GM23338 (cell line): ENCODE measurements around the gene SLC39A5.

Experiments used
- CTCF ChIP-seq, 2 experiments: fragments of 200-600 bp in 1 of 2; sonication (generic) in 1 of 2; conservative IDR thresholded peaks; 2 replicates each; pipeline versions ENCODE4 v1.5.1 to v1.6.1; 2016 to 2017; ENCODE audit warnings: antibody characterized with exemption in 2 of 2, low read depth in 2 of 2, mild to moderate bottlenecking in 2 of 2, moderate library complexity in 1 of 2
- EZH2 ChIP-seq: fragments of 200-600 bp; sonication (generic); IDR thresholded peaks from one replicate; pipeline ENCODE4 v1.8.0; 2017; ENCODE audit warnings: antibody characterized with exemption, mild to moderate bottlenecking, low read depth; ENCODE audit not compliant: unreplicated experiment
- EZH2phosphoT487 ChIP-seq: fragments of 200-600 bp; sonication (generic); IDR thresholded peaks from one replicate; pipeline ENCODE4 v1.8.1; 2018; ENCODE audit warnings: antibody characterized with exemption; ENCODE audit not compliant: unreplicated experiment
- JUNB ChIP-seq: IDR thresholded peaks from one replicate; pipeline ENCODE4 v1.6.1; 2016; ENCODE audit warnings: antibody characterized with exemption; ENCODE audit not compliant: unreplicated experiment
- NANOG ChIP-seq: IDR thresholded peaks from 2 replicates; pipeline ENCODE4 v1.6.1; 2016; ENCODE audit warnings: antibody characterized with exemption, borderline replicate concordance
- POLR2AphosphoS5 ChIP-seq: IDR thresholded peaks from 2 replicates; pipeline ENCODE4 v1.6.1; 2016; ENCODE audit warnings: antibody characterized with exemption, low read depth
- STAT1 ChIP-seq: IDR thresholded peaks from one replicate; pipeline ENCODE4 v1.6.1; 2016; ENCODE audit warnings: antibody characterized with exemption; ENCODE audit not compliant: unreplicated experiment
- TF ChIP-seq, protein P1 (sequence below): IDR thresholded peaks from one replicate; pipeline ENCODE4 v1.6.1; 2018; ENCODE audit warnings: antibody characterized with exemption; ENCODE audit not compliant: unreplicated experiment

DNA sequence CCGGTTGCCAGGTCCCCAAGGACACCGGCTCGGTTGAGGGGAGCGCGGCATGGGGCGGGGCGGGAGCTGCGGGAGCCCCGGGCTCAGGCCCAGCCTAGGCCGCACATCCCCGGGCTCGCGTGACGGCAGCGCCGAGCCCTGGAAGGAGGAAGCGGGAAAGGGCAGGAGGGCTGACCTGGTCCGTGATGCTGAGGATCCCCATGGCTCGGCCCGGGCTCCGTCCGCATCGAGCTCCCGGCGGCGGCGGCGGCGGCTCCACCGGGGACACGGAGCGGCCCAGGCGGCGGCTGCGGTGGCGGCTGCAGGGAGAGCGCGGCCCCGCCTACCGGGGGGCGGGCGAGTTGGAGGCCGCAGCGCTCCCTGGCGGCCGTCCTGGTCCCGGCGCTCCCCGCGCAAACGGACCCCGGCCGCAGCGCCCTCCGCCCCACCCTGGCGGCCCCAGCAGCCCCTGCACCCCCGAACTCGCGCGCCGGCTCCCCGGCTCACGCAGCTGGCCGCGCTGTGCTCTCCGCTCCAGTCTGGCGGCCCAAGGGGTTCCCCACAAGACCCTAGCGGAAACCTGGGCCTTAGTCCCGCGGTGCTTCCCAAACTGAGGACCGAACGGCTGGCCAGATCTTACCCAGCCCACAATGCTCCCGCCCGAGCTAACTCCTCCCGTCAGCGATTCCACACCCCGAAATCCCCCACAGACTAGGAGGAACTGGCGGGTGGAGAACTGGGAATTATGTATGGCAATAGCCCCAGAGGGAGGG, 28.4 kb downstream of the SLC39A5 start, which contains the start of gene ANKRD52:
- TF ChIP-seq JUNB (no peak), POLR2AphosphoS5 (peak; percentile 63), CTCF (conservative IDR thresholded peaks at IDR 0.05; ENCODE audit: low read depth in 2 of 2) (peak; percentile 39 to 72; a peak in 3 of 4 replicates), EZH2 (no peak), NANOG (no peak), STAT1 (no peak), EZH2phosphoT487 (no peak)
- TF ChIP-seq, protein P1, sequence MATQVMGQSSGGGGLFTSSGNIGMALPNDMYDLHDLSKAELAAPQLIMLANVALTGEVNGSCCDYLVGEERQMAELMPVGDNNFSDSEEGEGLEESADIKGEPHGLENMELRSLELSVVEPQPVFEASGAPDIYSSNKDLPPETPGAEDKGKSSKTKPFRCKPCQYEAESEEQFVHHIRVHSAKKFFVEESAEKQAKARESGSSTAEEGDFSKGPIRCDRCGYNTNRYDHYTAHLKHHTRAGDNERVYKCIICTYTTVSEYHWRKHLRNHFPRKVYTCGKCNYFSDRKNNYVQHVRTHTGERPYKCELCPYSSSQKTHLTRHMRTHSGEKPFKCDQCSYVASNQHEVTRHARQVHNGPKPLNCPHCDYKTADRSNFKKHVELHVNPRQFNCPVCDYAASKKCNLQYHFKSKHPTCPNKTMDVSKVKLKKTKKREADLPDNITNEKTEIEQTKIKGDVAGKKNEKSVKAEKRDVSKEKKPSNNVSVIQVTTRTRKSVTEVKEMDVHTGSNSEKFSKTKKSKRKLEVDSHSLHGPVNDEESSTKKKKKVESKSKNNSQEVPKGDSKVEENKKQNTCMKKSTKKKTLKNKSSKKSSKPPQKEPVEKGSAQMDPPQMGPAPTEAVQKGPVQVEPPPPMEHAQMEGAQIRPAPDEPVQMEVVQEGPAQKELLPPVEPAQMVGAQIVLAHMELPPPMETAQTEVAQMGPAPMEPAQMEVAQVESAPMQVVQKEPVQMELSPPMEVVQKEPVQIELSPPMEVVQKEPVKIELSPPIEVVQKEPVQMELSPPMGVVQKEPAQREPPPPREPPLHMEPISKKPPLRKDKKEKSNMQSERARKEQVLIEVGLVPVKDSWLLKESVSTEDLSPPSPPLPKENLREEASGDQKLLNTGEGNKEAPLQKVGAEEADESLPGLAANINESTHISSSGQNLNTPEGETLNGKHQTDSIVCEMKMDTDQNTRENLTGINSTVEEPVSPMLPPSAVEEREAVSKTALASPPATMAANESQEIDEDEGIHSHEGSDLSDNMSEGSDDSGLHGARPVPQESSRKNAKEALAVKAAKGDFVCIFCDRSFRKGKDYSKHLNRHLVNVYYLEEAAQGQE, result no peak
